Adrenal gland (tissue), 12 donors: Measurements from ENCODE around the gene BCL2L14. TPM values are rescaled to one million over a fixed set of nuclear protein-coding genes. Genes with fewer than 3 reads are reported as not detected.

Experiments
- DNase-seq, 7 donors: peaks; one replicate each; pipeline ENCODE4 v3.0.0-alpha.2; 2019 to 2020
- H3K27ac ChIP-seq, 5 donors: fragments of 200-600 bp; sonication (generic) in 4 of 5; 1 replicate in 3 of 5; 2 replicates in 2 of 5; pipeline versions ENCODE4 v1.5.1 to v1.8.0; 2016 to 2020; ENCODE audit warnings: mild to moderate bottlenecking in 1 of 5
- H3K27me3 ChIP-seq: fragments of 200-600 bp; 2 replicates; pipeline ENCODE4 v1.8.0; 2021
- H3K36me3 ChIP-seq, 2 donors: fragments of 200-600 bp; replicated peaks in 1 of 2; 1 replicate in 1 of 2; 2 replicates in 1 of 2; pipeline versions ENCODE4 v1.5.1 to v1.8.0; 2018 to 2022
- H3K4me1 ChIP-seq, 2 donors: fragments of 200-600 bp; replicated peaks in 1 of 2; 1 replicate in 1 of 2; 2 replicates in 1 of 2; pipeline versions ENCODE4 v1.5.1 to v1.8.0; 2018 to 2021
- H3K4me3 ChIP-seq, 4 donors: fragments of 200-600 bp; sonication (generic) in 3 of 4; one replicate each; pipeline ENCODE4 v1.5.1; 2016 to 2018
- H3K9me3 ChIP-seq, 3 donors: fragments of 200-600 bp; sonication (generic) in 1 of 3; replicated peaks in 1 of 3; 1 replicate in 2 of 3; 2 replicates in 1 of 3; pipeline versions ENCODE4 v1.5.1 to v1.8.0; 2016 to 2021
- CTCF ChIP-seq, 6 experiments: fragments of 450-650 bp in 4 of 6; fragments of 200-600 bp in 2 of 6; sonication (generic) in 1 of 6; IDR thresholded peaks; 1 replicate in 5 of 6; 2 replicates in 1 of 6; pipeline versions ENCODE4 v1.5.1 to v1.8.0; 2016 to 2021; ENCODE audit warnings: antibody characterized with exemption in 6 of 6, mild to moderate bottlenecking in 2 of 6, moderate library complexity in 1 of 6
- POLR2A ChIP-seq, 2 donors: fragments of 450-650 bp; IDR thresholded peaks; one replicate each; pipeline ENCODE4 v1.6.1; 2017; ENCODE audit warnings: antibody characterized with exemption in 2 of 2, mild to moderate bottlenecking in 2 of 2, moderate library complexity in 1 of 2
- WGBS, 4 donors: extraction: QIAGEN DNeasy Blood & Tissue Kit in 2 of 4; methylation state at CpG; one replicate each; pipeline versions ENCODE4 v1.1.5 to v1.1.7; 2013 to 2017; 5-methylcytosine and 5-hydroxymethylcytosine counted together
- intact Hi-C, 2 donors: fragments of 100-400 bp; cut with DNase I; formaldehyde crosslinking; loops; one replicate each; pipeline versions ENCODE4 v1.14.1 to v1.15.0; 2022 to 2023
- polyA plus RNA-seq, 3 donors: library from polyadenylated mRNA; stranded (reverse); fragments of 200-250 nt in 2 of 3; fragments of 350-450 nt in 1 of 3; fragmentation: Illumina TruSeq in 1 of 3; extraction: RNeasy Lipid Tissue Mini Kit (QIAGEN cat#74804) in 1 of 3; gene quantifications; one replicate each; pipeline ENCODE4 v1.2.3, GENCODE V29; 2013 to 2014
- total RNA-seq, 9 donors: library from RNA; depleted of rRNA in 4 of 9; stranded (reverse); fragments of >200 nt in 4 of 9; fragments of 120-200 nt in 1 of 9; fragmentation: NEBNext Ultra II Directional in 1 of 9; extraction: Animal tissue kit (Norgen Biotek cat#: 25700) in 1 of 9; gene quantifications; one replicate each; pipeline versions ENCODE4 v1.1.0 to v1.2.4, GENCODE V29; 2013 to 2023
- donor health status: healthy with polysubstance abuse.
- donor health status: Bipolar disorder and iron deficiency.
- donor health status: DM: yes; HTN: yes; CAD: no.
- donor health status: DM: no; HTN: no; CAD: no.
- donor health status: DM: no; HTN: no; CAD: no.
- donor health status: DM: yes; HTN: yes; CAD: no.

BCL2L14 gene
- total and polyA plus RNA-seq, 12 donors = not detected

GRCh38 chr12:12083688-12084087 is 12.9 kb downstream of the BCL2L14 start:
- DNase-seq = no peak
- intact Hi-C loops = loop anchor here in 1 of 2 donors (5.0 kb wide), 1 partner anchor 249 kb away; no protein-coding TSS in a partner anchor
- Histone ChIP-seq H3K27me3 (no peaks in the 10 kb centered on the region), H3K36me3 (no peaks in the 10 kb centered on the region), H3K4me3 (no peak overlapping the region), H3K9me3 (no peaks in the 10 kb centered on the region), H3K4me1 (no peaks in the 10 kb centered on the region), H3K27ac (no peak overlapping the region)
- WGBS, 4 donors = 79 to 90% (median 84%) methylated on average over 8 of the region's 8 CpGs
- TF ChIP-seq POLR2A (IDR thresholded peaks at IDR 0.05) (no peak), CTCF (IDR thresholded peaks at IDR 0.05) (no peak)

- intact Hi-C loops = no loop called here
- 77 to 89% (median 87%) methylated on average over 5 of the region's 5 CpGs for WGBS, 4 donors
These were observed 15.6 kb downstream of the BCL2L14 start for GRCh38 chr12:12086362-12086761.

GRCh38 chr12:12086973-12087692 is 16.4 kb downstream of the BCL2L14 start:
- Histone ChIP-seq H3K36me3 (no peaks in the 10 kb centered on the region), H3K9me3 (no peaks in the 10 kb centered on the region), H3K4me3 (no peak overlapping the region), H3K27ac (no peak overlapping the region), H3K4me1 (no peaks in the 10 kb centered on the region), H3K27me3 (no peaks in the 10 kb centered on the region)
- intact Hi-C loops = no loop called here
- no peak for DNase-seq
- TF ChIP-seq POLR2A (IDR thresholded peaks at IDR 0.05) = no peak
- TF ChIP-seq CTCF (IDR thresholded peaks at IDR 0.05) = no peak
- 86 to 92% (median 88%) methylated on average over 9 of the region's 9 CpGs for WGBS, 4 donors

More at GRCh38 chr12:12086362-12086761, 15.6 kb downstream of the BCL2L14 start:
- DNase-seq = no peak
- H3K27me3 ChIP-seq = no peaks in the 10 kb centered on the region
- H3K36me3 ChIP-seq = no peaks in the 10 kb centered on the region
- no peak overlapping the region for H3K27ac ChIP-seq
- no peaks in the 10 kb centered on the region for H3K4me1 ChIP-seq
- H3K9me3 ChIP-seq = no peaks in the 10 kb centered on the region
- TF ChIP-seq CTCF (IDR thresholded peaks at IDR 0.05) = no peak
- TF ChIP-seq POLR2A (IDR thresholded peaks at IDR 0.05) = no peak
- H3K4me3 ChIP-seq = no peak overlapping the region

GRCh38 chr12:12087693-12088034 is 16.9 kb downstream of the BCL2L14 start:
- no peak for DNase-seq
- Histone ChIP-seq H3K4me3 (no peak overlapping the region), H3K9me3 (no peaks in the 10 kb centered on the region), H3K4me1 (no peaks in the 10 kb centered on the region), H3K27me3 (no peaks in the 10 kb centered on the region), H3K36me3 (no peaks in the 10 kb centered on the region), H3K27ac (no peak overlapping the region)
- intact Hi-C loops = no loop called here
- TF ChIP-seq CTCF (IDR thresholded peaks at IDR 0.05) (no peak), POLR2A (IDR thresholded peaks at IDR 0.05) (no peak)
- WGBS, 4 donors = 84 to 95% (median 89%) methylated on average over 2 of the region's 2 CpGs
